CD8-positive, alpha-beta memory T cell (primary cell): ENCODE measurements around the gene MAT1A. TPM values are rescaled to one million over a fixed set of nuclear protein-coding genes. Genes with fewer than 3 reads are reported as not detected.
A peak's percentile ranks its signal among the peaks of the same experiment; 100 is the strongest.
"Not testable (repeated sequence)": the region's sequence is repeated elsewhere in the genome, so short reads cannot be mapped to it uniquely, and the experiment has no call there.

Experiments
- CTCF ChIA-PET: fragments of 350-600 bp; sonication (Branson Sonifier 250); formaldehyde crosslinking; loops from one replicate; lab custom pipeline; 2021; ENCODE audit warnings: antibody characterized with exemption; lab: Charles Lee
- POLR2A ChIA-PET: fragments of 350-600 bp; sonication (Branson Sonifier 250); formaldehyde crosslinking; loops from one replicate; lab custom pipeline; 2021; ENCODE audit warnings: antibody characterized with exemption; lab: Charles Lee
- DNase-seq, 5 donors: peaks; one replicate each; pipeline versions ENCODE4 v3.0.0 to v3.0.0-alpha.2; 2020 to 2022; ENCODE audit warnings: mixed read lengths in 1 of 5
- H3K27ac ChIP-seq: one replicate; pipeline ENCODE4 v1.7.0; 2013; ENCODE audit warnings: low read depth, mild to moderate bottlenecking, low read length, moderate library complexity
- H3K27me3 ChIP-seq: 2 replicates; pipeline ENCODE4 v1.7.0; 2013; ENCODE audit warnings: low read length, mild to moderate bottlenecking; ENCODE audit not compliant: insufficient read depth, poor library complexity, severe bottlenecking
- H3K36me3 ChIP-seq: 2 replicates; pipeline ENCODE4 v1.7.0; 2013; ENCODE audit warnings: mild to moderate bottlenecking, low read length, moderate library complexity; ENCODE audit not compliant: insufficient read depth
- H3K4me1 ChIP-seq: 2 replicates; pipeline ENCODE4 v1.7.0; 2013; ENCODE audit warnings: mild to moderate bottlenecking, low read length, moderate library complexity; ENCODE audit not compliant: insufficient read depth
- H3K4me3 ChIP-seq: 2 replicates; pipeline ENCODE4 v1.7.0; 2013; ENCODE audit warnings: mild to moderate bottlenecking, low read length
- H3K9me3 ChIP-seq: 2 replicates; pipeline ENCODE4 v1.7.0; 2013; ENCODE audit warnings: mild to moderate bottlenecking, low read length
- H3K27ac Mint-ChIP-seq, 8 donors: one replicate each; pipeline ENCODE4 v1.8.0; 2020 to 2021; ENCODE audit warnings: mixed read lengths in 8 of 8, mild to moderate bottlenecking in 6 of 8, inconsistent platforms in 3 of 8, moderate library complexity in 3 of 8
- H3K27me3 Mint-ChIP-seq, 2 donors: one replicate each; pipeline ENCODE4 v1.8.0; 2020 to 2021; ENCODE audit warnings: mixed read lengths in 2 of 2, mild to moderate bottlenecking in 1 of 2, moderate library complexity in 1 of 2
- H3K36me3 Mint-ChIP-seq, 3 donors: one replicate each; pipeline ENCODE4 v1.8.0; 2020 to 2021; ENCODE audit warnings: mixed read lengths in 3 of 3, inconsistent platforms in 1 of 3, mild to moderate bottlenecking in 1 of 3
- H3K4me1 Mint-ChIP-seq, 3 donors: one replicate each; pipeline ENCODE4 v1.8.0; 2020 to 2021; ENCODE audit warnings: mixed read lengths in 3 of 3, inconsistent platforms in 1 of 3, mild to moderate bottlenecking in 1 of 3
- H3K4me3 Mint-ChIP-seq, 7 donors: one replicate each; pipeline ENCODE4 v1.8.0; 2020 to 2021; ENCODE audit warnings: mixed read lengths in 7 of 7, mild to moderate bottlenecking in 6 of 7, moderate library complexity in 4 of 7, inconsistent platforms in 2 of 7
- H3K9me3 Mint-ChIP-seq, 5 donors: one replicate each; pipeline ENCODE4 v1.8.0; 2020 to 2022; ENCODE audit warnings: mixed read lengths in 5 of 5, mild to moderate bottlenecking in 3 of 5, moderate library complexity in 2 of 5, inconsistent platforms in 1 of 5
- polyA plus RNA-seq: library from polyadenylated mRNA; unstranded; fragments of 300-500 nt; fragmentation: Illumina TruSeq; gene quantifications from one replicate; pipeline ENCODE4 v1.2.3, GENCODE V29; 2021
- total RNA-seq, 2 experiments: library from RNA; stranded (reverse); gene quantifications; one replicate each; pipeline ENCODE4 v1.2.3, GENCODE V29; 2021

Gene MAT1A
- total and polyA plus RNA-seq, 3 experiments from 2014 or later = not detected

DNA sequence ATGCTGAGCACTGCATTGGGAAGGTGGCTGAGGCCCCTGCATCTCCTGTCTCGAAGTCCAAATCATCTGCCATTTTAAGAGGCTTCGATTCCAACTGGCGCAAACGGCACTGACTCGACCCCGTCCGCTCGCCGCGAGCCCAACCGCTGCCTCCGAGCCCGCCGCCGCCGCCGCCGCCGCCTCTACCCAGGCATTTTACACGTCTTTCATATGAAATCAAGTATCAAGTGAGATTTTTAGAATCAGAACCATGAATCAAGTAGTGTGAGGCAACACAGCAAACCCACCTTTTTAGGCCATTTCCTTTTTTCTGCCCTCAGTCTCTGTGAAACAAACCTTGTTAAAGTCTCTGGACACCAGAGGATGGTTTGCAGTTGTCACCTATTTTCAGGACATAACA lies 41.8 kb downstream of the MAT1A start:
- CTCF ChIA-PET, H3K27me3 ChIP-seq, H3K4me1 ChIP-seq, DNase-seq, H3K36me3 ChIP-seq, H3K4me3 ChIP-seq, H3K36me3 Mint-ChIP-seq, H3K9me3 ChIP-seq, H3K4me3 Mint-ChIP-seq, H3K4me1 Mint-ChIP-seq, H3K9me3 Mint-ChIP-seq, H3K27ac ChIP-seq, POLR2A ChIA-PET, H3K27ac Mint-ChIP-seq: not testable (repeated sequence)
- H3K27me3 Mint-ChIP-seq = peaks cover 4 to 17% of the 10 kb centered on the region in 2 donors

DNA sequence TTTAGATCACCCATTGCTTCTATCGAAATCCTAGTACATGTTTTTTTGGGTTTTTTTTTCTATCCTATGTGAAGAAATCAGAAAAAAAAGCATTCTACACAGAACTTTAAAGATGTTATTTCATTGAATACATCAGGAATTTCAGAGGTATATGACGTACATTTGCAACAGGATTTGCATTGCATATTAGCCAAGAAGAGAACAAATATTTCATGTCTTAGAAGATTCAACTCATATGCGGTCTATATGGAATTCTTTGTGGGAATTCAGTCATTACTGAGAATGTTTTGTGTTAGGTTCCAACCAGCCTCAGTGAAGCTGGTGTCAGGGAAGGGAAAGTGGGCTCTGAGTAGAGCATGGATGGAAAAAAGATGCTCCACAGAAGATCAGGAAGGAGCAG lies 45.1 kb downstream of the MAT1A start:
- H3K4me1 ChIP-seq, POLR2A ChIA-PET, H3K27ac ChIP-seq, DNase-seq, H3K36me3 Mint-ChIP-seq, H3K9me3 ChIP-seq, H3K4me3 Mint-ChIP-seq, H3K4me1 Mint-ChIP-seq, CTCF ChIA-PET, H3K27me3 ChIP-seq, H3K36me3 ChIP-seq, H3K27ac Mint-ChIP-seq, H3K4me3 ChIP-seq, H3K9me3 Mint-ChIP-seq: not testable (repeated sequence)
- peaks cover 2 to 17% of the 10 kb centered on the region in 2 donors for H3K27me3 Mint-ChIP-seq

DNA sequence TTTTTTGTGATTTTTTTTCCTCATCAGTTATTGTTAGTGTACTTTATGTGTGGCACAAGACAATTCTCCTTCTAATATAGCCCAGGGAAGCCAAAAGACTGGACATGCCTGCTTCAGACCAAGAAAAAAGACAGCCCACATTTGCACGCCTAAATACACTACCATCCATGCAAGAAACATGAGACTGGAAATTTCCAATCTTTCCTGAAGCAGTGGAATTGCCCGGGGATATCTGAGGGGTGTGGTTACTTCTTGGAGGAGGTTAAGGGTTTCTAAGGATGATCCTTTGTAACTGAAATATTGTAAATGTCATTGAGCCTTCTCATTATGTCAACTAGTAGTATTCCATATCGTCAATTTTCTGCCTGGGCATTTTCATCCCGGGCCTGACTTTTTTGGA lies 47.1 kb downstream of the MAT1A start:
- CTCF ChIA-PET, H3K36me3 ChIP-seq, H3K36me3 Mint-ChIP-seq, DNase-seq, H3K27ac Mint-ChIP-seq, H3K4me1 ChIP-seq, H3K27ac ChIP-seq, H3K9me3 Mint-ChIP-seq, H3K4me3 Mint-ChIP-seq, H3K4me3 ChIP-seq, H3K4me1 Mint-ChIP-seq, H3K9me3 ChIP-seq, POLR2A ChIA-PET, H3K27me3 ChIP-seq: not testable (repeated sequence)
- peaks cover 2 to 17% of the 10 kb centered on the region in 2 donors for H3K27me3 Mint-ChIP-seq

DNA sequence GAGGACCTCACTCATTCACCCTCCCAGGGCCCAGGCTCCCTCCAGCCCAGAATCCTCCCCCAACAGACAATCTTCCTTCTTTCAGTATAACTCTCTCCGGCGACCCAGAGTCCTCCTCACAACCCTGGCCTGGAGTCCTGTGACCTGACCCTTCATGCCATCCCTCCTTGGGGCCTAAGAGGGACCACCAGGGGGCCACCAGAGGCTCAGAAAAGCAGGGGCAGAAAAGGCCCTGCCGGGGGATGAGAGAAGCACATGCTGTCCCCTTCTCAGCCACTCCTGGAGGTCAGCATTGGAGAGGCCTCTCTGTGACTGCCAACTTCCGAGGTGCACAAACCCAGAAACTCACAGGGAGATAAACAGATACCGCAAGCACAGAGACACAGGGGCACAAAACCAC lies 53.0 kb downstream of the MAT1A start:
- H3K4me1 ChIP-seq, H3K9me3 ChIP-seq, H3K27ac Mint-ChIP-seq, H3K4me3 Mint-ChIP-seq, H3K27ac ChIP-seq, H3K4me3 ChIP-seq, H3K4me1 Mint-ChIP-seq, H3K36me3 Mint-ChIP-seq, H3K27me3 Mint-ChIP-seq, POLR2A ChIA-PET, H3K9me3 Mint-ChIP-seq, H3K27me3 ChIP-seq, CTCF ChIA-PET, DNase-seq, H3K36me3 ChIP-seq: not testable (repeated sequence)

DNA sequence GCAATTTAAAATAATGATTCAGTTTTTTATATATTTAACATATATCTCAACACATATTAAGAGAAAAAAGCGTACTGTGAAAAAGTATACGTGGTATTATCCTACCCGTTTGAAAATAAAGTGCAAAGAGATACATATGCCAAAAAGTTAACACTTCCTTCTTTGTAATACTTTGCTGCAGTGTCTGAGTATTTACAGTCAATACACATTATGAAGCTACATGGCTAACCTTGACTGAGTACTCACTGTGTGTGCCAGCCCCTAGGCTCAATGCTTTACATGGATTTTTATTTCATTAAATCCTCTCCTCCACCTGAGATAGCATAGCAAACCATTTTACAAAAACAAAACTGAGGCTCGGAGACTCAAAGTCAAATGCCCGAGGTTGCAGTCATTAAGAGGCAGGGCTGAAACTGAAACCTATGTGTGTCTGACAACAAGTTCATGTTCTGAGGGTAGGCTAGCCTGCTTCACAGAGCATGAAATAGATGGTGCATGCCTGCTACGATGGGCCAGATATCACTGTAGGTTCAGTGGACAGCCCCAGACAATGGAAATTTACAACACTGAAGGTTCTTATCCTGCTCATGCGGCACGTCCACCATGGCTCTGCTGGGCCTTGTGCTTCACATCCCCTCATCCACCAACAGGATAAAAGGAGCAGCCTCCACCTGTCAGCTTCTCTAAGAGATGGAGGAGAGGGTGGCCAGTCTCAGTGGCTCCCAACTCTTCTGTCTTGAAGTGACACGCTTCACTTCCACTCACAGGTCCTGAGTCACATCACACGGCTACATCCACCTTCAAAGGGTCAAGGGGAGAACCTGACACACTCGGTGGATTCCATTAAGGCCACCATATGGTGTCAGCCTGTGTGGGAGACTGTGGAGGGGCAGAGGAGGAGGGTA lies 54.9 kb downstream of the MAT1A start:
- H3K27ac ChIP-seq, POLR2A ChIA-PET, H3K4me1 Mint-ChIP-seq, CTCF ChIA-PET, H3K27ac Mint-ChIP-seq, H3K36me3 Mint-ChIP-seq, H3K4me1 ChIP-seq, H3K9me3 Mint-ChIP-seq, H3K27me3 ChIP-seq, H3K4me3 ChIP-seq, H3K36me3 ChIP-seq, H3K27me3 Mint-ChIP-seq, H3K9me3 ChIP-seq, DNase-seq: not testable (repeated sequence)
- H3K4me3 Mint-ChIP-seq = peak overlapping the region in 1 of 7 donors; percentile 17

DNA sequence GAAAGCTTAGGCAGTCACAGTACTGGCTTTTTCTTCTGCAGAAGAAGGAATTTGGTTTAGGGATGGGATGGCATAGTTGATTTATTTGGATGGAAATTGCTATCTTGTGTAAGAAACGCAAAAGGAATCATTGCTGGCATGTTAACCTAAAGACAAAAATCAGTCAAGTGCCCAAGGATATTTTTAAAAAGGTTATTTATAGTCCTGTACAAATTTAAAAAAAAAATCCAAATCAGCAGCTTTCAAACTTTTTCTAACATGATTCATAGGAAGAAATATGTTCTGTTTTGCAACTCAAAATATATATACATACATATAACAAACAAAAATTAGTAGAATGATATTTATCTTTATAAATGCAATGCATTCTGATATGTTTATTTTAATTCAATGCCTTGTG lies 55.6 kb downstream of the MAT1A start:
- H3K27me3 ChIP-seq, H3K9me3 ChIP-seq, POLR2A ChIA-PET, H3K4me1 ChIP-seq, H3K4me3 ChIP-seq, H3K27ac Mint-ChIP-seq, H3K27ac ChIP-seq, H3K36me3 ChIP-seq, H3K4me3 Mint-ChIP-seq, H3K36me3 Mint-ChIP-seq, CTCF ChIA-PET, H3K27me3 Mint-ChIP-seq, H3K4me1 Mint-ChIP-seq, H3K9me3 Mint-ChIP-seq, DNase-seq: not testable (repeated sequence)

DNA sequence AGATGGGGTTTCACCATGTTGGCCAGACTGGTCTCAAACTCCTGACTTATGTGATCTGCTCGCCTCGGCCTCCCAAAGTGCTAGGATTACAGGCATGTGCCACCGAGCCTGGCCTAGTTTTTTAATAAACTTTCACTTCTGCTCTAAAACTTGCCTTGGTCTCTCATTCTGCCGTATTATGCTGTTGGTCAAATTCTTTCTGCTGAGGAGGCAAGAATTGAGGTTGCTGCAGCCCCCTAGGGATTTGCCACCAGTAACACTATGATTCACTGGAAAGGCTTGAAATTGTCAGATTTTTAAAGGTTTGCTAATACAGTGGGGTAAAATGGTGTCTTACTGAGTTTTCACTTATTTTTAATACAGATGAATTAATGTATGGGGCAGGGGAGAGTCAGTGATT lies 62.7 kb downstream of the MAT1A start:
- POLR2A ChIA-PET, H3K27me3 Mint-ChIP-seq, H3K9me3 ChIP-seq, H3K27ac Mint-ChIP-seq, H3K9me3 Mint-ChIP-seq, H3K27me3 ChIP-seq, DNase-seq, H3K36me3 ChIP-seq, H3K4me1 Mint-ChIP-seq, H3K36me3 Mint-ChIP-seq, H3K4me3 ChIP-seq, CTCF ChIA-PET, H3K4me1 ChIP-seq, H3K27ac ChIP-seq, H3K4me3 Mint-ChIP-seq: not testable (repeated sequence)

DNA sequence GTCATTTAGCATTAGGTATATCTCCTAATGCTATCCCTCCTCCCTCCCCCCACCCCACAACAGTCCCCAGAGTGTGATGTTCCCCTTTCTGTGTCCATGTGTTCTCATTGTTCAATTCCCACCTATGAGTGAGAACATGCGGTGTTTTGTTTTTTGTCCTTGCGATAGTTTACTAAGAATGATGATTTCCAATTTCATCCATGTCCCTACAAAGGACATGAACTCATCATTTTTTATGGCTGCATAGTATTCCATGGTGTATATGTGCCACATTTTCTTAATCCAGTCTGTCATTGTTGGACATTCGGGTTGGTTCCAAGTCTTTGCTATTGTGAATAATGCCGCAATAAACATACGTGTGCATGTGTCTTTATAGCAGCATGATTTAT lies 66.4 kb downstream of the MAT1A start:
- not testable (repeated sequence) for H3K27ac Mint-ChIP-seq, H3K27me3 ChIP-seq, H3K36me3 Mint-ChIP-seq, H3K9me3 Mint-ChIP-seq, H3K4me3 Mint-ChIP-seq, H3K27me3 Mint-ChIP-seq, DNase-seq, H3K4me1 ChIP-seq, H3K36me3 ChIP-seq, H3K4me3 ChIP-seq, H3K27ac ChIP-seq, H3K9me3 ChIP-seq, H3K4me1 Mint-ChIP-seq
- POLR2A ChIA-PET = interaction anchor here (1.5 kb wide), 1 partner anchor 79 kb away, joined by 15 read pairs; no protein-coding TSS in a partner anchor
- CTCF ChIA-PET = interaction anchor here (1.0 to 3.5 kb wide), 10 partner anchors 15 to 81 kb away, joined by 3 to 62 read pairs (median 6); no protein-coding TSS in a partner anchor
